ENCODE results near the gene PTPN1. TPM values are rescaled to one million over a fixed set of nuclear protein-coding genes. Genes with fewer than 3 reads are reported as not detected.
"Not testable (repeated sequence)": the region's sequence is repeated elsewhere in the genome, so short reads cannot be mapped to it uniquely, and the experiment has no call there.

The PTPN1 gene
- total and polyA plus RNA-seq, 4 donors = 51.4 to 80.4 (median 64.7) TPM

DNA sequence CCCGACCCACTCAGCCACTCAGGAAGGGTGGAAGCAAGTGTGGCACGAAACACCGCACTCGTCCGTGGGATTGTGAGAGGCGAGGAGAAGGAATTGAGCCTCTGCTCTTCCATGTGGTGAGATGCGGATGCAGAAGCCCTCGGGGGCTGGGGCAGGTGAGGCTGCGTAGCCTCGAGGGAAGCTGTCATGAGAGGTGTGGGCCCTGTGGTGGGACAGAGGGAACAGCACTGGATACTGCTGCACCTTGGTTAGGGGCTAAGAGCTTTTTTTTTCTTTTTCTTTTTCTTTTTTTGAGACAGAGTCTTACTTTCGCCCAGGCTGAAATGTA, 86.5 kb downstream of the PTPN1 start:
- Histone ChIP-seq H3K27ac (ENCODE audit: low read depth in 1 of 2, low read length in 1 of 2) (no peak overlapping the region), H3K9ac (ENCODE audit: insufficient read depth in 1 of 2, low read length in 2 of 2) (no peak overlapping the region), H3K9me3 (ENCODE audit: control insufficient read depth in 4 of 4, insufficient read depth in 3 of 4, low read length in 3 of 4) (no peaks in the 10 kb centered on the region), H3K4me3 (no peak overlapping the region), H3K36me3 (ENCODE audit: control insufficient read depth in 4 of 4, insufficient read depth in 4 of 4, low read length in 4 of 4) (no peaks in the 10 kb centered on the region), H3K4me1 (ENCODE audit: control insufficient read depth in 5 of 5, insufficient read depth in 5 of 5, low read length in 5 of 5) (peaks cover 0 to 14% (median 4%) of the 10 kb centered on the region in 5 donors), H3K27me3 (ENCODE audit: control insufficient read depth in 3 of 3, insufficient read depth in 3 of 3, low read length in 2 of 3) (peaks cover 0 to 2% (median 0%) of the 10 kb centered on the region in 3 donors)
- no peak for TF ChIP-seq CTCF (IDR thresholded peaks at IDR 0.05; ENCODE audit: control extremely low read depth, extremely low read depth)
- ATAC-seq (ENCODE audit: insufficient read depth, low FRiP score) (no peak), DNase-seq (no peak)
- 85 to 91% methylated on average over 11 of the region's 11 CpGs for WGBS, 2 donors

GRCh38 chr20:50597406-50597969, 87.3 kb downstream of the PTPN1 start:
- H3K27ac ChIP-seq (ENCODE audit: low read depth in 1 of 2, low read length in 1 of 2) = no peak overlapping the region
- H3K9me3 ChIP-seq (ENCODE audit: control insufficient read depth in 4 of 4, insufficient read depth in 3 of 4, low read length in 3 of 4) = no peaks in the 10 kb centered on the region
- H3K9ac ChIP-seq (ENCODE audit: insufficient read depth in 1 of 2, low read length in 2 of 2) = no peak overlapping the region
- 76 to 82% methylated on average over 21 to 22 of the region's 22 CpGs for WGBS, 2 donors
- ATAC-seq (ENCODE audit: insufficient read depth, low FRiP score) (no peak), DNase-seq (no peak)
- TF ChIP-seq CTCF (IDR thresholded peaks at IDR 0.05; ENCODE audit: control extremely low read depth, extremely low read depth) = no peak
- H3K4me1 ChIP-seq (ENCODE audit: control insufficient read depth in 5 of 5, insufficient read depth in 5 of 5, low read length in 5 of 5) = peaks cover 0 to 9% (median 0%) of the 10 kb centered on the region in 5 donors
- no peak overlapping the region for H3K4me3 ChIP-seq
- H3K36me3 ChIP-seq (ENCODE audit: control insufficient read depth in 4 of 4, insufficient read depth in 4 of 4, low read length in 4 of 4) = no peaks in the 10 kb centered on the region
- H3K27me3 ChIP-seq (ENCODE audit: control insufficient read depth in 3 of 3, insufficient read depth in 3 of 3, low read length in 2 of 3) = peaks cover 0 to 2% (median 0%) of the 10 kb centered on the region in 3 donors

- no peaks in the 10 kb centered on the region for H3K36me3 ChIP-seq (ENCODE audit: control insufficient read depth in 4 of 4, insufficient read depth in 4 of 4, low read length in 4 of 4)
- H3K9me3 ChIP-seq (ENCODE audit: control insufficient read depth in 4 of 4, insufficient read depth in 3 of 4, low read length in 3 of 4) = no peaks in the 10 kb centered on the region
- H3K9ac ChIP-seq (ENCODE audit: insufficient read depth in 1 of 2, low read length in 2 of 2) = no peak overlapping the region
- H3K4me3 ChIP-seq = no peak overlapping the region
- WGBS, 2 donors = 90 to 95% methylated on average over 7 of the region's 7 CpGs
- no peak for TF ChIP-seq CTCF (IDR thresholded peaks at IDR 0.05; ENCODE audit: control extremely low read depth, extremely low read depth)
- ATAC-seq (ENCODE audit: insufficient read depth, low FRiP score) (no peak), DNase-seq (no peak)
- peaks cover 0 to 8% (median 0%) of the 10 kb centered on the region in 5 donors for H3K4me1 ChIP-seq (ENCODE audit: control insufficient read depth in 5 of 5, insufficient read depth in 5 of 5, low read length in 5 of 5)
- H3K27me3 ChIP-seq (ENCODE audit: control insufficient read depth in 3 of 3, insufficient read depth in 3 of 3, low read length in 2 of 3) = peaks cover 0 to 2% (median 0%) of the 10 kb centered on the region in 3 donors
- H3K27ac ChIP-seq (ENCODE audit: low read depth in 1 of 2, low read length in 1 of 2) = no peak overlapping the region
Observed at GRCh38 chr20:50598074-50598473, 87.9 kb downstream of the PTPN1 start.

GRCh38 chr20:50598768-50599167, 88.6 kb downstream of the PTPN1 start:
- not testable (repeated sequence) for H3K4me3 ChIP-seq; H3K9me3 ChIP-seq (ENCODE audit: control insufficient read depth in 4 of 4, insufficient read depth in 3 of 4, low read length in 3 of 4); H3K36me3 ChIP-seq (ENCODE audit: control insufficient read depth in 4 of 4, insufficient read depth in 4 of 4, low read length in 4 of 4); DNase-seq; H3K4me1 ChIP-seq (ENCODE audit: control insufficient read depth in 5 of 5, insufficient read depth in 5 of 5, low read length in 5 of 5); ATAC-seq (ENCODE audit: insufficient read depth, low FRiP score); H3K27me3 ChIP-seq (ENCODE audit: control insufficient read depth in 3 of 3, insufficient read depth in 3 of 3, low read length in 2 of 3); H3K27ac ChIP-seq (ENCODE audit: low read depth in 1 of 2, low read length in 1 of 2); H3K9ac ChIP-seq (ENCODE audit: insufficient read depth in 1 of 2, low read length in 2 of 2)
- 93% methylated on average over 5 of the region's 5 CpGs for WGBS, 2 donors

Data from lung (tissue), 12 donors.